Measurements from ENCODE around the gene DLGAP4. TPM values are rescaled to one million over a fixed set of nuclear protein-coding genes. Genes with fewer than 3 reads are reported as not detected.

The DLGAP4 gene
- total RNA-seq, 1 donor from 2014 or later = 99.1 TPM

DNA sequence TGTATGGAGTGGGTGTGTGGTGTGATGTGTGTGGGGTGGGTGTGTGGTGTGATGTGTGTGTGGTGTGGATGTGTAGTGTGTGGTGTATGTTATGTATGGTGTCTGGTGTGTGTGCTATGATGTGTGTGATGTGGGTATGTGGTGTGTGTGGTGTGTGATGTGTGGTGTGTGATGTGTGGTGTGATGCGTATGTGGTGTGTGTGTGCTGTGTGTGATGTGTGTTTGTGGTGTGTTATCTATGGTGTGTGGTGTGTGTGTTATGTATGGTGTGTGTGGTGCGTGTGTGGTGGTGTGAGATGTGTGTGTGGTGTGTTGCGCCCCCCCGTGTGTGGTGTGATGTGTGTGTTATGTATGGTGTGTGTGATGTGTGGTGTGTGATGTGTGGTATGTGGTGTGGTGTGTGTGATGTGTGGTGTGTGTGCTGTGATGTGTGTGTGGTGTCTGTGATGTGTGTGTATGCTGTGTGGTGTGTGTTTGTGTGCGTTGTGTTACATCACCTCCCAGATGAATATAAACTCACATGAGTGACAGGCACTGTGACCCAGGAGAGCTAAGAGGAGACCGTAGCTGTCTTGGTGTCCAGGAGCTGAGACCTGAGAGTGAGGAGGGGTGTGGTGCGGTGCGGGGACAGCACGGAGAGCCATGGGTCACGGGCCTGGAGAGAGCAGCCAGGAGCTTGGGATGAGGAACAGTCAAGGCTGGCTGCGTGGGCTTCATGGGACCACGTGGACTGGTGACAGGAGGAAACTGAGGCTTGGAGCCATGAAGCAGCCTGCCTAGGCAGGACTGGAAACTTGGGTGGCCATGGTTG lies 8.8 kb downstream of the DLGAP4 start:
- Mint-ChIP-seq H3K9me3 (no peaks in the 10 kb centered on the region), H3K4me3 (no peak overlapping the region), H3K27ac (no peak overlapping the region), H3K4me1 (no peaks in the 10 kb centered on the region), H3K36me3 (no peaks in the 10 kb centered on the region), H3K27me3 (ENCODE audit: low read depth) (peaks cover 43% of the 10 kb centered on the region)
- TF ChIP-seq, protein P1, sequence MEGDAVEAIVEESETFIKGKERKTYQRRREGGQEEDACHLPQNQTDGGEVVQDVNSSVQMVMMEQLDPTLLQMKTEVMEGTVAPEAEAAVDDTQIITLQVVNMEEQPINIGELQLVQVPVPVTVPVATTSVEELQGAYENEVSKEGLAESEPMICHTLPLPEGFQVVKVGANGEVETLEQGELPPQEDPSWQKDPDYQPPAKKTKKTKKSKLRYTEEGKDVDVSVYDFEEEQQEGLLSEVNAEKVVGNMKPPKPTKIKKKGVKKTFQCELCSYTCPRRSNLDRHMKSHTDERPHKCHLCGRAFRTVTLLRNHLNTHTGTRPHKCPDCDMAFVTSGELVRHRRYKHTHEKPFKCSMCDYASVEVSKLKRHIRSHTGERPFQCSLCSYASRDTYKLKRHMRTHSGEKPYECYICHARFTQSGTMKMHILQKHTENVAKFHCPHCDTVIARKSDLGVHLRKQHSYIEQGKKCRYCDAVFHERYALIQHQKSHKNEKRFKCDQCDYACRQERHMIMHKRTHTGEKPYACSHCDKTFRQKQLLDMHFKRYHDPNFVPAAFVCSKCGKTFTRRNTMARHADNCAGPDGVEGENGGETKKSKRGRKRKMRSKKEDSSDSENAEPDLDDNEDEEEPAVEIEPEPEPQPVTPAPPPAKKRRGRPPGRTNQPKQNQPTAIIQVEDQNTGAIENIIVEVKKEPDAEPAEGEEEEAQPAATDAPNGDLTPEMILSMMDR (IDR thresholded peaks at IDR 0.05; ENCODE audit: unreplicated experiment) = no peak
- DNase-seq (ENCODE audit: low spot score in 2 of 2, unreplicated experiment in 2 of 2) = peak in 1 of 2 experiments; percentile 10

DNA sequence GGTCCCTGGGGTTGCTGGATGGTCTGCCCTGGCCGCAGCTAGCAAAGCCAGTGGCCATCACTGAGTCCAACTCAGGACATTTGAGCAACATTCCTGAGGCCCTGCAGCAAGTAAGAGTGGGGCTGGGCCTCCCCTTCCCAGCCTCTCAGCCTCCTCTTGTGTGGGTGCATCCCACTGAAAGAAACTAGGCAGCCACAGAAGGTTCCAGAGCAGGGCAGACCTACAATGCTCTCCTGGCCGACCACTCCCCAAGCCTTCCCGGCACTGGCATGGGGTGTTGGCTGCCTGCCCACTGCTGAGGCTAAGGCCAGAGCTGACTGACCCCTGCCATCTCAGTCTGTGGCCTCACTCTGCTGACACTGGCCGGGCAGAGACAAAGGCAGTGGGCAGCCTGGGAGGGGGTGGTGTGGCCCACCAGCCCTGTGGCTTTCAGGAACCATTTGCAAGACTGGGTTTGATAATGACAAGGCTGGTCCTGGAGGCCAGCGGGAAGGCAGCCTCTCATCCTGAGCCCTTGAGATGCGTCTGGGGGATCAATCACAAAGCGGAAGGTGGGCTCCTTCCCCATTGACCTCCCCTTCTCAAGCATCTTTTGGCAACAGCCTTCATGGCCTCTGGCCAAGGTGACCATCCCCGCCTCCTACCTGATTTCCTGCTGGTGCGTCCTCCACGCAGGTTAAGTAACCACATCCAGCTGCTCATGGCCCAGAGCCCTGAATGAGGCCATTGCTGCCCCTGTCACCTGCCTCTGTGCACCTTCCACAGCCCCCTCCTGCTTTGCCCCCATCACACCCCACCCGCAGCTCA lies 9.6 kb downstream of the DLGAP4 start:
- Mint-ChIP-seq H3K9me3 (no peaks in the 10 kb centered on the region), H3K4me1 (no peaks in the 10 kb centered on the region), H3K27ac (no peak overlapping the region), H3K36me3 (no peaks in the 10 kb centered on the region), H3K27me3 (ENCODE audit: low read depth) (peaks cover 37% of the 10 kb centered on the region), H3K4me3 (no peak overlapping the region)
- TF ChIP-seq, protein P1 (IDR thresholded peaks at IDR 0.05; ENCODE audit: unreplicated experiment) = no peak
- DNase-seq (ENCODE audit: low spot score in 2 of 2, unreplicated experiment in 2 of 2) = no peak

DNA sequence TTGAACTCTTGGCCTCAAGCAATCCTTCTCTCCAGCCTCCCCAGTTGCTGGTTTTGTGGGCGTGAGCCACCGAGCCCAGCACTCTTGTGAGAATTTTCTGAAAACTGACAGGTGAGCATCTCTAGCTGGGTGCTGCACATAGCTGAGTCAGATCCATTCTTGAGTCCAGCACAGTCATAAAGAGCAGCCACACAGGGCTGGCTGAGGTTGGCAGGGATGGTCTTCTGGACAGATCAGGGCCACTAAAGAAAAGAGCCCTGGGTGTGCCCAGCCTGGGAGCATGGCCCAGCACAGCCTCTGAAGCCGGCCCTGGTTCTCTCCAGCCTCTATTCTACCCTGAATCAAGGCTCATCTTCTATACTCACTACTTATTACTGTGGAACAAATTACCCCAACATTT lies 11.5 kb downstream of the DLGAP4 start:
- Mint-ChIP-seq H3K9me3 (no peaks in the 10 kb centered on the region), H3K4me3 (no peak overlapping the region), H3K36me3 (no peaks in the 10 kb centered on the region), H3K27me3 (ENCODE audit: low read depth) (peaks cover 26% of the 10 kb centered on the region), H3K27ac (no peak overlapping the region), H3K4me1 (no peaks in the 10 kb centered on the region)
- TF ChIP-seq, protein P1 (IDR thresholded peaks at IDR 0.05; ENCODE audit: unreplicated experiment) = no peak
- DNase-seq (ENCODE audit: low spot score in 2 of 2, unreplicated experiment in 2 of 2) = no peak

DNA sequence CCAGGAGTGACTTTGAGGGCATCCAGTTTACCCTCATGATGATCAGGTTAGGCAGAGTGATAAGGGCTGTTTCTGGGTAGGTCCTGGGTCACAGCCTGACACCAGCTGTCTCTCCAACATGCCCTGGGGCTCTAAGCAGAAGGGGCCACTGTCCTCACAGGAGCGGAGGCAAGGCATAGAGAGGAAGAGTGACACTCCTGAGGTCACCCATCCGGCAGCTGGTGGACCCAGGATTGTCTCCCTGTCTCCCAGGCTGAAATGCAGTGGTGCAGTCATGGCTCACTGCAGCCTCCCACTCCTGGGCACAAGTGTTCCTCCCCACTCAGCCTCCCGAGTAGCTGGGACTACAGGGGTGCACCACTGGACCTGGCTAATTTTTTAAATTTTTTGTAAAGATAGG lies 12.0 kb downstream of the DLGAP4 start:
- Mint-ChIP-seq H3K4me3 (no peak overlapping the region), H3K4me1 (no peaks in the 10 kb centered on the region), H3K36me3 (no peaks in the 10 kb centered on the region), H3K9me3 (no peaks in the 10 kb centered on the region), H3K27me3 (ENCODE audit: low read depth) (peaks cover 22% of the 10 kb centered on the region), H3K27ac (no peak overlapping the region)
- DNase-seq (ENCODE audit: low spot score in 2 of 2, unreplicated experiment in 2 of 2) = no peak
- TF ChIP-seq, protein P1 (IDR thresholded peaks at IDR 0.05; ENCODE audit: unreplicated experiment) = no peak

DNA sequence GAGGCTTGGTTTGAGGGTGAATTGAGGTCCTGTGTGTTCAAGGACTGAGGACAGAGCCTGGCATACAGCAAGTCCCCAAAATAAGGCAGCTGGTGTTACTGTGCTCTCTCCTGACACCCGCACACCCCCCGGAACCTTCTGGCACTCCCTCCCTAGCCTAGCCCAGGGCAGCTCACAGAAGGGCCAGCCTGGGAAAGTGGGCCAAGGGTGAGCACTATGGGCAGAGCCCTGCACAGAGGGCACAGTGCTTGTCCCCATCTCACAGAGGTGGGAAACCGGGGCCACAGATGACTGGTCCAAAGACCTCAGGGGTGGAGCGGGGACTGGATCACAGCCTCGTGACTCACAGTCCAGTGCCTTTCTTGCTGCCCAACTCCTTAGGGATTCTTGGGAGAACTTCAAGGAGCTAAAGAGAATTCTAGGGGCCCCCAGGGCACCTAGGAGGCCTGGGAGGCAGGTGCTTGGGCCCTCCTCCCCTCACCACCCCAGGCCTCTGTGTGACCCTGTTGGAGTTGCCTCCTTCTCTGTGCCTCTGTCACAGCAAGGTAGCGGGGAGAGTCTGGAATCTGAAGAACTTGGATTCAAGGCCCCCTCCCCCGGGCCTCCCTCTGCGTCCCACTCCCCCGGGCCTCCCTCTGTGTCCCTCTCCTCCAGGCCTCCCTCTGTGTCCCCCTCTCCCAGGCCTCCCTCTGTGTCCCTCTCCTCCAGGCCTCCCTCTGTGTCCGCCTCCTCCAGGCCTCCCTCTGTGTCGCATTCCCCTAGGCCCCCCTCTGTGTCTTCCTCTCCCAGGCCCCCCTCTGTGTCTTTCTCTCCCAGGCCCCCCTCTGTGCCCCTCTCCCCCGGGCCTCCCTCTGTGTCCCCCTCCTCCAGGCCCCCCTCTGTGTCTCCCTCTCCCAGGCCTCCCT lies 13.5 kb downstream of the DLGAP4 start:
- TF ChIP-seq, protein P1 (IDR thresholded peaks at IDR 0.05; ENCODE audit: unreplicated experiment) = no peak
- Mint-ChIP-seq H3K36me3 (no peaks in the 10 kb centered on the region), H3K9me3 (peaks cover 4% of the 10 kb centered on the region), H3K27me3 (ENCODE audit: low read depth) (peaks cover 14% of the 10 kb centered on the region), H3K4me1 (no peaks in the 10 kb centered on the region), H3K4me3 (no peak overlapping the region), H3K27ac (no peak overlapping the region)
- DNase-seq (ENCODE audit: low spot score in 2 of 2, unreplicated experiment in 2 of 2) = no peak

Measured in mesothelial cell of epicardium (in vitro differentiated cells).